ENCODE measurements around the gene STK32A.

STK32A gene

DNA sequence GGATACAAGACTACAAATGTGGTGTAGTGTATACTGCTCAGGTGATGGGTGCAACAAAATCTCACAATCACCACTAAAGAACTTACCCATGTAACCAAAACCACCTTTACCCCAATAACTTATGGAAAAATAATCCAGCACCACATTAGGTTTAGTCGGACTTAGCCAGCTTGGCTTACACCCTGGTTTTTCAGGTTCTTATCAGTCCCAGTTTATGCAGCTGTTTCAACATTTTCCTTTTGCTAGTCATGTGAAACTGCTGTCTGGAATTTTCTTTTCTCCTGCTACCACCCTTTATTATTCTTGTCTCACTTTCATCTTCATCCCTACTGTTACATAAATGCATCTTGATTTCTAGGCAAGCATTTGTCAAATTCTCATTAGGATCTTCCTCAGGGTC, 51.5 kb downstream of the STK32A start:
- no peaks in the 10 kb centered on the region for H3K36me3 ChIP-seq (ENCODE audit: control insufficient read depth, low read length)
- H3K4me3 ChIP-seq (ENCODE audit: low read length) = no peak overlapping the region
- H3K9me3 ChIP-seq (ENCODE audit: control insufficient read depth, insufficient read depth, low read length) = no peaks in the 10 kb centered on the region
- H3K79me2 ChIP-seq (ENCODE audit: control insufficient read depth, low read length) = no peaks in the 10 kb centered on the region
- H3K27ac ChIP-seq (ENCODE audit: low read depth, low read length) = no peak overlapping the region
- no peaks in the 10 kb centered on the region for H4K20me1 ChIP-seq (ENCODE audit: control insufficient read depth, insufficient read depth, low read depth, low read length)
- TF ChIP-seq, protein P1, sequence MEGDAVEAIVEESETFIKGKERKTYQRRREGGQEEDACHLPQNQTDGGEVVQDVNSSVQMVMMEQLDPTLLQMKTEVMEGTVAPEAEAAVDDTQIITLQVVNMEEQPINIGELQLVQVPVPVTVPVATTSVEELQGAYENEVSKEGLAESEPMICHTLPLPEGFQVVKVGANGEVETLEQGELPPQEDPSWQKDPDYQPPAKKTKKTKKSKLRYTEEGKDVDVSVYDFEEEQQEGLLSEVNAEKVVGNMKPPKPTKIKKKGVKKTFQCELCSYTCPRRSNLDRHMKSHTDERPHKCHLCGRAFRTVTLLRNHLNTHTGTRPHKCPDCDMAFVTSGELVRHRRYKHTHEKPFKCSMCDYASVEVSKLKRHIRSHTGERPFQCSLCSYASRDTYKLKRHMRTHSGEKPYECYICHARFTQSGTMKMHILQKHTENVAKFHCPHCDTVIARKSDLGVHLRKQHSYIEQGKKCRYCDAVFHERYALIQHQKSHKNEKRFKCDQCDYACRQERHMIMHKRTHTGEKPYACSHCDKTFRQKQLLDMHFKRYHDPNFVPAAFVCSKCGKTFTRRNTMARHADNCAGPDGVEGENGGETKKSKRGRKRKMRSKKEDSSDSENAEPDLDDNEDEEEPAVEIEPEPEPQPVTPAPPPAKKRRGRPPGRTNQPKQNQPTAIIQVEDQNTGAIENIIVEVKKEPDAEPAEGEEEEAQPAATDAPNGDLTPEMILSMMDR (IDR thresholded peaks at IDR 0.05; ENCODE audit: low read depth, low read length, poor library complexity, severe bottlenecking) = no peak
- no peak for TF ChIP-seq EZH2phosphoT487 (IDR thresholded peaks at IDR 0.05; ENCODE audit: borderline replicate concordance, low read length)
- H3K9me2 ChIP-seq (replicated peaks; ENCODE audit: control insufficient read depth, low read length) = no peaks in the 10 kb centered on the region
- H3K4me2 ChIP-seq (ENCODE audit: low read length) = no peak overlapping the region
- no peaks in the 10 kb centered on the region for H3K4me1 ChIP-seq (ENCODE audit: control insufficient read depth, low read length)
- no peaks in the 10 kb centered on the region for H3F3A ChIP-seq (ENCODE audit: control insufficient read depth, insufficient read depth)
- H3K27me3 ChIP-seq (ENCODE audit: control insufficient read depth, low read length) = no peaks in the 10 kb centered on the region

DNA sequence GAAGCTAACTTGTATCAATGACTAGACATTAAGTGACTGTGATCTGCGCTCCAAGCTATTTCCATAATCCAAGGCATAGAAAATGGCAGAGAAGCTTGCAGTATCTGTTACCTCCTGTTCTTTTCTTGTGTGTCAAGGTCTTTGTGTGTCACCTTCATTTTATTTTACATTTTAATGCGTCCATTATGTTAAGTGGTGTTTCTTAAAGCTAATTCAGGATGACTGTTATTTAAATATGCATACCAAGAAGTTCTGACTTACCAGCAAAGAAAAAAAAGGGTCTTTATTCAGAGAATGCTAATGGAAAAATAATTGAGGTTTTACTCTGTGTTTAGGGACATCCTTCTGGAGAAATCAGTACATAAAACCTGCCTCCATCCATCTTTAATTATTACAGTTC, 52.3 kb downstream of the STK32A start:
- H3K9me3 ChIP-seq (ENCODE audit: control insufficient read depth, insufficient read depth, low read length) = no peaks in the 10 kb centered on the region
- no peaks in the 10 kb centered on the region for H3K79me2 ChIP-seq (ENCODE audit: control insufficient read depth, low read length)
- no peak for TF ChIP-seq EZH2phosphoT487 (IDR thresholded peaks at IDR 0.05; ENCODE audit: borderline replicate concordance, low read length)
- TF ChIP-seq, protein P1 (IDR thresholded peaks at IDR 0.05; ENCODE audit: low read depth, low read length, poor library complexity, severe bottlenecking) = no peak
- H4K20me1 ChIP-seq (ENCODE audit: control insufficient read depth, insufficient read depth, low read depth, low read length) = no peaks in the 10 kb centered on the region
- H3K36me3 ChIP-seq (ENCODE audit: control insufficient read depth, low read length) = no peaks in the 10 kb centered on the region
- no peaks in the 10 kb centered on the region for H3K4me1 ChIP-seq (ENCODE audit: control insufficient read depth, low read length)
- H3K27ac ChIP-seq (ENCODE audit: low read depth, low read length) = no peak overlapping the region
- H3K4me2 ChIP-seq (ENCODE audit: low read length) = no peak overlapping the region
- H3F3A ChIP-seq (ENCODE audit: control insufficient read depth, insufficient read depth) = no peaks in the 10 kb centered on the region
- no peaks in the 10 kb centered on the region for H3K27me3 ChIP-seq (ENCODE audit: control insufficient read depth, low read length)
- no peaks in the 10 kb centered on the region for H3K9me2 ChIP-seq (replicated peaks; ENCODE audit: control insufficient read depth, low read length)
- H3K4me3 ChIP-seq (ENCODE audit: low read length) = no peak overlapping the region

DNA sequence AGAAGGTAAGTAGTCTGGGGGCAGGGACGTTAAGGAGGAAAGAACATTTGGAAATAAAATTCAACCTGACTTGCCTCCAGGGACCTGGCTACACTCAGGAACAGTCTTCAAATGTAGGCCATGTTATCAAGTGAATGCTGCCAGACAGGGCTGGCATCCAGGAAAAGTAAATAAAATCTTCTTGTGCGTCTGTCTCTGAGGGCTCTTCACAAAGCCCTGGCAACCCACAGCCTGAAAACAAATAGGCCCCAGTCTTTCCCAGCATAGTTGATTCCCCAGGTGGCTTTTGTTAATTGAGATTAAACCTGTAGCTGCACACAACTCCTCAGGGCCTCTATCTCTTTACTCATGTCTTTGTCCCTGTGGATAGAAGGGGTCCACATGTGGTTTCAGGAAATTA, 55.4 kb downstream of the STK32A start:
- no peak overlapping the region for H3K4me3 ChIP-seq (ENCODE audit: low read length)
- H3K9me3 ChIP-seq (ENCODE audit: control insufficient read depth, insufficient read depth, low read length) = no peaks in the 10 kb centered on the region
- no peaks in the 10 kb centered on the region for H3K4me1 ChIP-seq (ENCODE audit: control insufficient read depth, low read length)
- H3K27ac ChIP-seq (ENCODE audit: low read depth, low read length) = no peak overlapping the region
- no peaks in the 10 kb centered on the region for H3K27me3 ChIP-seq (ENCODE audit: control insufficient read depth, low read length)
- no peak for TF ChIP-seq EZH2phosphoT487 (IDR thresholded peaks at IDR 0.05; ENCODE audit: borderline replicate concordance, low read length)
- TF ChIP-seq, protein P1 (IDR thresholded peaks at IDR 0.05; ENCODE audit: low read depth, low read length, poor library complexity, severe bottlenecking) = no peak
- H3K4me2 ChIP-seq (ENCODE audit: low read length) = no peak overlapping the region
- H3K36me3 ChIP-seq (ENCODE audit: control insufficient read depth, low read length) = no peaks in the 10 kb centered on the region
- no peaks in the 10 kb centered on the region for H4K20me1 ChIP-seq (ENCODE audit: control insufficient read depth, insufficient read depth, low read depth, low read length)
- H3K79me2 ChIP-seq (ENCODE audit: control insufficient read depth, low read length) = no peaks in the 10 kb centered on the region
- no peaks in the 10 kb centered on the region for H3F3A ChIP-seq (ENCODE audit: control insufficient read depth, insufficient read depth)
- no peaks in the 10 kb centered on the region for H3K9me2 ChIP-seq (replicated peaks; ENCODE audit: control insufficient read depth, low read length)

DNA sequence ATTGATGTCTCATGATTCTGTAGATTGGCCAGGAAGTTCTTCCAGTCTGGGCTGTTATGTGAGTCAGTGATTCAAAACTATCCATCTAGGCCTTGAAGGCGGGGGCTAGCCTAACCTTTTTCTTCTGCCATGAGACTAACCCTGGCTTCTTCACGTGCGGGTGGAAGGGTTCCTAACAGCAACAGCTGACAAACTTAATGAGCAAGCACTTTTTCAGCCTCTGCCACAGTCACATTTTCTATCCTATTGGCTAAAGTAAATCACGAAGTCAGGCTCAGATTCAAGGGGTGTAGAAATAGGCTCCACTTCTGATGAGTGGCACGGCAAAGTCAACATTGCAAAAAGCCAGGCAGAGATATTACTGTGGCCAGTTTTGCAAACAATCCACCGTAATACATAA, 68.4 kb downstream of the STK32A start:
- Histone ChIP-seq H3K9me3 (ENCODE audit: control insufficient read depth, insufficient read depth, low read length) (no peaks in the 10 kb centered on the region), H4K20me1 (ENCODE audit: control insufficient read depth, insufficient read depth, low read depth, low read length) (no peaks in the 10 kb centered on the region), H3K36me3 (ENCODE audit: control insufficient read depth, low read length) (no peaks in the 10 kb centered on the region), H3K4me1 (ENCODE audit: control insufficient read depth, low read length) (no peaks in the 10 kb centered on the region), H3K27me3 (ENCODE audit: control insufficient read depth, low read length) (no peaks in the 10 kb centered on the region), H3K9me2 (replicated peaks; ENCODE audit: control insufficient read depth, low read length) (no peaks in the 10 kb centered on the region), H3K27ac (ENCODE audit: low read depth, low read length) (no peak overlapping the region), H3F3A (ENCODE audit: control insufficient read depth, insufficient read depth) (no peaks in the 10 kb centered on the region), H3K4me2 (ENCODE audit: low read length) (no peak overlapping the region), H3K79me2 (ENCODE audit: control insufficient read depth, low read length) (no peaks in the 10 kb centered on the region), H3K4me3 (ENCODE audit: low read length) (no peak overlapping the region)
- TF ChIP-seq, protein P1 (IDR thresholded peaks at IDR 0.05; ENCODE audit: low read depth, low read length, poor library complexity, severe bottlenecking) = no peak
- TF ChIP-seq EZH2phosphoT487 (IDR thresholded peaks at IDR 0.05; ENCODE audit: borderline replicate concordance, low read length) = no peak

All from DOHH2 (cell line).